ENCODE data around the gene DENND4A.

DNA sequence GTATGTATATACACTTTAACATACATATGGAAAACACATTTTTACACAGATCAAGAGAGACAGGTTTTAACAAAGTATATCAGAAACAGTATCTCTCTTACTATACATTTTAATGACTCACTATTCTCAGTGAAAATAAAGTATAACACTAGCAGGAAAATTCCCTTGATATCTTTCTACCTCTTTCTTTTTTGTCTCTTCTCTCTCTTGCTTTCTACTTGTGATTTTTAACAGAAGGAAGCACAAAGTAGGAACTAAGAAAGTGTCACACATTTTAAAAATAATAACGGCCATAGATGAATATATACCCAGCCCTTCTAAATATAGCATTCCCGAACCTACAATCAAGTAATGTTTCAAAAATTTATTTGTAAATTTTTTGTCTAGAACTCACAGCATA is 4.8 kb downstream of the DENND4A start:
- TF ChIP-seq, protein P1, sequence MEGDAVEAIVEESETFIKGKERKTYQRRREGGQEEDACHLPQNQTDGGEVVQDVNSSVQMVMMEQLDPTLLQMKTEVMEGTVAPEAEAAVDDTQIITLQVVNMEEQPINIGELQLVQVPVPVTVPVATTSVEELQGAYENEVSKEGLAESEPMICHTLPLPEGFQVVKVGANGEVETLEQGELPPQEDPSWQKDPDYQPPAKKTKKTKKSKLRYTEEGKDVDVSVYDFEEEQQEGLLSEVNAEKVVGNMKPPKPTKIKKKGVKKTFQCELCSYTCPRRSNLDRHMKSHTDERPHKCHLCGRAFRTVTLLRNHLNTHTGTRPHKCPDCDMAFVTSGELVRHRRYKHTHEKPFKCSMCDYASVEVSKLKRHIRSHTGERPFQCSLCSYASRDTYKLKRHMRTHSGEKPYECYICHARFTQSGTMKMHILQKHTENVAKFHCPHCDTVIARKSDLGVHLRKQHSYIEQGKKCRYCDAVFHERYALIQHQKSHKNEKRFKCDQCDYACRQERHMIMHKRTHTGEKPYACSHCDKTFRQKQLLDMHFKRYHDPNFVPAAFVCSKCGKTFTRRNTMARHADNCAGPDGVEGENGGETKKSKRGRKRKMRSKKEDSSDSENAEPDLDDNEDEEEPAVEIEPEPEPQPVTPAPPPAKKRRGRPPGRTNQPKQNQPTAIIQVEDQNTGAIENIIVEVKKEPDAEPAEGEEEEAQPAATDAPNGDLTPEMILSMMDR (IDR thresholded peaks at IDR 0.05): no peak
- TF ChIP-seq POLR2AphosphoS5 (IDR thresholded peaks at IDR 0.05) (no peak), POLR2A (IDR thresholded peaks at IDR 0.05) (no peak)
